OCI-M2 (cell line): ENCODE measurements around the gene GRAP2.

ENCODE experiments used
- DNase-seq: peaks from one replicate; lab custom pipeline; 2025; ENCODE audit not compliant: unreplicated experiment; lab: John Stamatoyannopoulos, UW

GRAP2 gene

DNA sequence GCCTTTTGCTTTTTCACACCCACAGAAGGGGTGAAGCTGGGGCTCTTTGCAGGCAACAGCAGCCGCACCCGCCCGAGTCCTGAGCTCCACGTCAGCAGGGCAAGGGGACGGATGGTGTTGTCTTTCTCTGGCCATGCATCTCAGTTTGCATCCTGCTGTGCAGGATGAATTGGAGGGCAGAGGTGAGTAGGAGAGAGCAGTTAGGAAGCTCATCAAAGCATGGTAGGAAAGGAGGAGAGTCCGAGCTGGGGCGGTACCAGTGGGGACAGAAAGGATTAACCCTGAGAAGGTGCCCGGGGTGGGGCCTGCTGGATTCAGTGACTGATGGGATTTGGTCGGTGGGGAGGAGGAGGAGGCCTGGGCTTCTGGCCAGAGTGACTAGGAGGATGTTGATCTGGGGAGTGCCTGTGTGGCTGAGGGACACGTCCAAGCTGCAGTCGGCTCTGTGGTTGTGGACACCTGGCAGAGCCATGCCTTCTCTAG is 108.4 kb downstream of the GRAP2 start:
- no peak for DNase-seq

DNA sequence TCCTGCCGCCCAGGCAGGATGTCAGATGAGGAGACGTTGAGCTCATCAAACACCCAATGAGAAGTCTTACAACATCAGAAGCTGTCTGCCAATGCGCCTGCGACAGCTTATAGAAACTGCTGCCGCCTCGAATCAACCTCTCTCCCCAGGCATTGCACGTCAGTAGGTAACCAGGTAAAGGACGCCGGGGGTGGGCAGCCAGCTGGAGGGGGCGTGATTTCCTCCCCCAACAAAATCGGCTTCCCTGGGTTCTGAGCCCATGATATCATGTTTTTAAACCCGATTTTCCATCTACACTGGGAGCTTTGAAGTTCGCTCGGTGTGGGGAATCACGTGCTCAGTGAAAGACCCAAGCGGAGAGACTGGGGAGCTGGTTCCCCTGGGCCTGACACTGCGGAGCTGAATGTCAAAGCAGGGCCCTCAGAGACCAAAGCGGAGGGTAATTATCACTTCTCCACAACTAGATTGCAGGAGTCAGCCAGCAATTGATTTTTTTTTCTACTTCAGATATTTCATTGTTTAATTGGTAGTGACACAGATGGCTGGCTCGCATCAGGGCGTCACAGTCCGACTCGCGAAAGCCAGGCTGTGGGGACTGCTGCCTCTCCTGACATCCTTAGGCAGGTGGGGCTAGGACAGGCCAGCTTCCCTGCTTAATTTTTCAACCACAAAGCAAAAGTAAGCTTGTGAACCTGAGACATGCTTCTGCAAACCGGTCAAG is 109.2 kb downstream of the GRAP2 start:
- no peak for DNase-seq

- no peak for DNase-seq
These were observed 109.9 kb downstream of the GRAP2 start for GRCh38 chr22:40010746-40011145.

DNA sequence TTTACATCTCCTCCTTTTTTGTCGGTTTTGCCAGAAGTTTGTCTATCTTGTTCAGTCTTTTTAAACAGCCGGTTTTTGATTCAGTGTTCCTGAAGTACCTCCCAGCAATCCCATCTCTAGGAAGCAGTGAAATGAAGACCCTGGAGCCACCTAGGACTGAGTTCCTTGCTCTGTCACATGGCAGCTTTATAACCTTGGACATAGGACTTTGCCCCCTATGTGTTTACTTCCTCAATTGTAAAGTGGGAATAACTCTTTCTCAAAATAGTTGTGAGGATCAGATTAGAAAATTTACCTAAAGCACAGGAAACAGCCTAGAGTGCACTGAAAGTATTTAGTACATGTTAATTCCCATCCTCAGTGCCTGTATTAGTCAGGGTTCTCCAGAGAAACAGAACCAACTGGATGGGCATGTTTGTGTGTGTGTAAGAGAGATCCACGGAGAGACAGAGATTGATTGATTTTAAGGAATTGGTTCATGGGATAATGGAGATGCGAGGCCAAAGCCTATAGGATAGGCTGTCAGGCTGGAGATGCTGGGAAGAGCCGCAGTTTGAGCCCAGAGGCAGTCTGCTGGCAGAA is 113.9 kb downstream of the GRAP2 start:
- no peak for DNase-seq

DNA sequence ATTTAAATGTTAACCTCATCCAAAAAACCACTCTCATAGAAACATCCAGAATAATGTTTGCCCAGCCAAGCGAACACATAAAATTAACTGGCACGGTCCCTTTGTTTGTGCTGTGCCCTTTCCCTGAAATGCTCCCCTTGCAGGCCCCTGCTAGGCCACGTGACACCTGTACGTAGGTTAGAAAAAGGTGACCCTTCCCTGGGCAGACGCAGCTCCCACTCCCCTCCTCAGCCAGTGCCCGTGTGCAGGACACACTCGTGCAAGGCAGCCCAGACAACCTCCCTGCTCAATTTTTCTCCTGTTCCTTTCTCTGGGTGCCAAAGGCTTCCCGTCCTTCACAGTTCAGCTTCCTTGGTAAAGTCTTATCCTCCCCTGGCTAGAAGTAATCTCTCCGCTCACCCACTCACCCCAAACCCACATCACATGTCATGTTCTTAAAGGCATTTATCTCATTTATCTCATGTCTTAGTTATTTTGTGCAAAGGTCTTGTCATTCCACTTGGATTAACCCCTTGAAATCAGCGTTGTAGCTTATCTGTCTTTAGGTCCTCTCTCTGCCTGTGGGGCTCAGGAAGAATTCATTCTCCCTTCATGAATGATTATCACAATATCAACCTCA is 114.6 kb downstream of the GRAP2 start:
- no peak for DNase-seq

DNA sequence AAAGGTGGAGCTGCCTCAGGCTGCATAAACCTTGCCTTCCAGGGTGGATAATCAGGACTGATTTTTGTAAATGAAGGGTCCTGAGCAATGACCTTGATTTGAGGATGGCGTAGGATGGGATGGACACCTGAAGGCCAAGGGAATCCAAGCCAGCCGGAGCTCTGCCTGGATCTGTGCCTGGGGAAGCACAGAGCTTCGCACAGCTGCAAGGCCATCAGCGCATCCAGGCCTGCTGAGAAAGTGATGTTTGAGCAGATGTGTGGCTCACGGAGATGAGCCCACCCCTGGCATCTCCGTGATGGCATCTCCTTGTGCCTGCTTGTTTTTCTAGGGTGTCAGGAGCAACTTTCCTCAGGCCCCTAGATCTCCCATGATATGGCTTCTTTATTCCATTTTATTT is 117.2 kb downstream of the GRAP2 start:
- DNase-seq, result no peak

GRCh38 chr22:40019100-40019499 is 118.2 kb downstream of the GRAP2 start:
- no peak for DNase-seq

GRCh38 chr22:40020956-40021355 is 120.1 kb downstream of the GRAP2 start:
- no peak for DNase-seq

GRCh38 chr22:40021401-40022000 is 120.6 kb downstream of the GRAP2 start:
- DNase-seq, result no peak

GRCh38 chr22:40022536-40023240 is 121.8 kb downstream of the GRAP2 start:
- DNase-seq, result no peak
